A673 (cell line): ENCODE data around the gene PFKM.

Experiments used
- CTCF ChIP-seq: fragments of 300-800, 200-600 bp; sonication (generic); conservative IDR thresholded peaks from 2 replicates; pipeline ENCODE4 v1.5.1; 2017; ENCODE audit warnings: low read depth, mild to moderate bottlenecking, antibody characterized with exemption, low read length, moderate library complexity, mixed read lengths
- EZH2 ChIP-seq: fragments of 200-600 bp; sonication (generic); IDR thresholded peaks from 2 replicates; pipeline ENCODE4 v1.6.1; 2017; ENCODE audit warnings: borderline replicate concordance, low read depth, mild to moderate bottlenecking, mixed read lengths, antibody characterized with exemption, low read length; ENCODE audit not compliant: poor library complexity, severe bottlenecking

GRCh38 chr12:48126953-48127630 lies 7.9 kb downstream of the PFKM start:
- TF ChIP-seq CTCF = no peak
- TF ChIP-seq EZH2 = no peak
